Large intestine (tissue), 12 donors: ENCODE results near the gene LTV1. TPM values are rescaled to one million over a fixed set of nuclear protein-coding genes. Genes with fewer than 3 reads are reported as not detected.
"Not testable (repeated sequence)": the region's sequence is repeated elsewhere in the genome, so short reads cannot be mapped to it uniquely, and the experiment has no call there.

Experiments
- DNase-seq, 2 donors: peaks; one replicate each; pipeline versions ENCODE4 v3.0.0 to v3.0.0-alpha.2; 2013
- H3K27ac ChIP-seq: one replicate; pipeline ENCODE4 v1.5.1; 2013; ENCODE audit warnings: low read length
- H3K27me3 ChIP-seq: 2 replicates; pipeline ENCODE4 v1.6.1; 2013; ENCODE audit warnings: low read length; ENCODE audit not compliant: control insufficient read depth, insufficient read depth
- H3K36me3 ChIP-seq: 2 replicates; pipeline ENCODE4 v1.6.1; 2013; ENCODE audit warnings: low read length; ENCODE audit not compliant: control insufficient read depth, insufficient read depth
- H3K4me1 ChIP-seq: one replicate; pipeline ENCODE4 v1.6.1; 2013; ENCODE audit warnings: low read length; ENCODE audit not compliant: control insufficient read depth, insufficient read depth
- H3K4me3 ChIP-seq: one replicate; pipeline ENCODE4 v1.5.1; 2013; ENCODE audit warnings: low read length
- H3K9me3 ChIP-seq: one replicate; pipeline ENCODE4 v1.6.1; 2013; ENCODE audit warnings: mild to moderate bottlenecking, low read depth, low read length, moderate library complexity; ENCODE audit not compliant: control insufficient read depth
- WGBS: methylation state at CpG from one replicate; pipeline ENCODE4 v1.1.5; 2013; ENCODE audit warnings: low lambda C conversion rate; ENCODE audit not compliant: insufficient coverage; 5-methylcytosine and 5-hydroxymethylcytosine counted together
- long read RNA-seq, 11 donors: transcript quantifications; one replicate each; lab custom pipeline, GENCODE V29; 2026
- polyA plus RNA-seq: library from polyadenylated mRNA; unstranded; fragments of 120-200 nt; gene quantifications from one replicate; pipeline ENCODE4 v1.2.1, GENCODE V29; 2013

LTV1 gene
- 29.2 TPM for polyA plus RNA-seq
- long read RNA-seq, donor 1, partial matches to known transcripts: 0 of 2 reads
- long read RNA-seq, donor 1, other reads (novel, unspliced or antisense): 0 of 2 reads
- long read RNA-seq, donor 2, partial matches to known transcripts: 0 of 4 reads
- long read RNA-seq, donor 2, other reads (novel, unspliced or antisense): 0 of 4 reads
- long read RNA-seq, donor 3, partial matches to known transcripts: 5 of 8 reads
- long read RNA-seq, donor 3, other reads (novel, unspliced or antisense): 0 of 8 reads
- long read RNA-seq, donor 4: 0 reads
- long read RNA-seq, donor 5: 0 reads
- long read RNA-seq, donor 6, partial matches to known transcripts: 0 of 2 reads
- long read RNA-seq, donor 6, other reads (novel, unspliced or antisense): 0 of 2 reads
- long read RNA-seq, donor 7, partial matches to known transcripts: 0 of 1 reads
- long read RNA-seq, donor 7, other reads (novel, unspliced or antisense): 0 of 1 reads
- long read RNA-seq, donor 8, transcript LTV1-201 (11 exons, 1,847 nt): major isoform, 7 of 7 reads
- long read RNA-seq, donor 8, partial matches to known transcripts: 0 of 7 reads
- long read RNA-seq, donor 8, other reads (novel, unspliced or antisense): 0 of 7 reads
- long read RNA-seq, donor 9, partial matches to known transcripts: 0 of 3 reads
- long read RNA-seq, donor 9, other reads (novel, unspliced or antisense): 0 of 3 reads
- long read RNA-seq, donor 10: 0 reads
- long read RNA-seq, donor 11, partial matches to known transcripts: 0 of 4 reads
- long read RNA-seq, donor 11, other reads (novel, unspliced or antisense): 0 of 4 reads

- Histone ChIP-seq H3K27me3 (no peaks in the 10 kb centered on the region), H3K4me1 (peaks cover 20% of the 10 kb centered on the region), H3K27ac (peak within 1 kb of the TSS; percentile 89), H3K9me3 (no peaks in the 10 kb centered on the region), H3K36me3 (peaks cover 27% of the 10 kb centered on the region), H3K4me3 (peak within 1 kb of the TSS; percentile 85)
- no CpG with 5 or more reads among the region's 64 CpGs for WGBS
- peak; percentile 97 to 98 for DNase-seq
These were observed at the start of gene LTV1 for GRCh38 chr6:143842902-143843676. Gene LTV1, plus strand, starts transcription at chr6:143843338. Its CDS starts 140 bp downstream, at chr6:143843478.

GRCh38 chr6:143796551-143796950 is 46.6 kb upstream of the LTV1 start:
- H3K27me3 ChIP-seq, H3K4me1 ChIP-seq, DNase-seq, H3K27ac ChIP-seq, H3K4me3 ChIP-seq, H3K9me3 ChIP-seq: not testable (repeated sequence)
- peaks cover 27% of the 10 kb centered on the region for H3K36me3 ChIP-seq
- no CpG with 5 or more reads among the region's 2 CpGs for WGBS

- H3K4me1 ChIP-seq, H3K27ac ChIP-seq, H3K9me3 ChIP-seq, DNase-seq, H3K27me3 ChIP-seq, H3K4me3 ChIP-seq: not testable (repeated sequence)
- WGBS: 100% methylated on average over 2 of the region's 3 CpGs
- H3K36me3 ChIP-seq: peaks cover 14% of the 10 kb centered on the region
These were observed 44.7 kb upstream of the LTV1 start for GRCh38 chr6:143798487-143798886.

- no peak overlapping the region for H3K4me3 ChIP-seq
These were observed 40.1 kb upstream of the LTV1 start for GRCh38 chr6:143802833-143803565.

GRCh38 chr6:143803769-143804568 is 39.2 kb upstream of the LTV1 start:
- Histone ChIP-seq H3K36me3 (peaks cover 27% of the 10 kb centered on the region), H3K9me3 (peaks cover 2% of the 10 kb centered on the region), H3K27ac (no peak overlapping the region), H3K4me3 (no peak overlapping the region), H3K4me1 (no peaks in the 10 kb centered on the region), H3K27me3 (no peaks in the 10 kb centered on the region)
- no peak for DNase-seq
- WGBS: no CpG with 5 or more reads among the region's 9 CpGs

More at GRCh38 chr6:143802833-143803565, 40.1 kb upstream of the LTV1 start:
- H3K36me3 ChIP-seq: peaks cover 17% of the 10 kb centered on the region
- DNase-seq: no peak
- 100% methylated on average over 1 of the region's 8 CpGs for WGBS
- no peaks in the 10 kb centered on the region for H3K27me3 ChIP-seq
- H3K4me1 ChIP-seq: no peaks in the 10 kb centered on the region
- no peak overlapping the region for H3K27ac ChIP-seq
- H3K9me3 ChIP-seq: peaks cover 2% of the 10 kb centered on the region

- H3K36me3 ChIP-seq: peaks cover 27% of the 10 kb centered on the region
- no peak for DNase-seq
- peaks cover 2% of the 10 kb centered on the region for H3K9me3 ChIP-seq
- H3K27ac ChIP-seq: no peak overlapping the region
- H3K4me3 ChIP-seq: no peak overlapping the region
- WGBS: no CpG with 5 or more reads among the region's 4 CpGs
- H3K4me1 ChIP-seq: no peaks in the 10 kb centered on the region
- no peaks in the 10 kb centered on the region for H3K27me3 ChIP-seq
These were observed 38.3 kb upstream of the LTV1 start for GRCh38 chr6:143804835-143805239.

- Histone ChIP-seq H3K36me3 (peaks cover 27% of the 10 kb centered on the region), H3K27ac (no peak overlapping the region), H3K4me1 (no peaks in the 10 kb centered on the region), H3K27me3 (no peaks in the 10 kb centered on the region), H3K9me3 (no peaks in the 10 kb centered on the region), H3K4me3 (no peak overlapping the region)
- no CpG with 5 or more reads among the region's 8 CpGs for WGBS
- DNase-seq: no peak
These were observed 36.6 kb upstream of the LTV1 start for GRCh38 chr6:143806282-143807102.

- peaks cover 29% of the 10 kb centered on the region for H3K36me3 ChIP-seq
- no peaks in the 10 kb centered on the region for H3K27me3 ChIP-seq
- H3K4me1 ChIP-seq: no peaks in the 10 kb centered on the region
- H3K9me3 ChIP-seq: no peaks in the 10 kb centered on the region
- WGBS: 100% methylated on average over 3 of the region's 6 CpGs
- no peak for DNase-seq
- H3K27ac ChIP-seq: no peak overlapping the region
- no peak overlapping the region for H3K4me3 ChIP-seq
These were observed 35.9 kb upstream of the LTV1 start for GRCh38 chr6:143807103-143807772.
